Tibial artery (tissue), 4 donors: ENCODE data around the gene ATP2B2.

Experiments used
- DNase-seq, 2 donors: peaks; one replicate each; pipeline ENCODE4 v3.0.0-alpha.2; 2019
- H3K27ac ChIP-seq, 2 donors: fragments of 200-600 bp; sonication (generic) in 1 of 2; 1 replicate in 1 of 2; 2 replicates in 1 of 2; pipeline ENCODE4 v1.5.1; 2018 to 2019; ENCODE audit warnings: mild to moderate bottlenecking in 1 of 2
- H3K27me3 ChIP-seq, 2 donors: fragments of 200-600 bp; sonication (generic) in 1 of 2; one replicate each; pipeline versions ENCODE4 v1.5.1 to v1.6.0; 2016 to 2019
- H3K36me3 ChIP-seq, 3 donors: fragments of 200-600 bp; sonication (generic) in 2 of 3; one replicate each; pipeline ENCODE4 v1.5.1; 2016 to 2019; ENCODE audit warnings: mild to moderate bottlenecking in 2 of 3
- H3K4me1 ChIP-seq, 4 donors: fragments of 200-600 bp; sonication (generic) in 2 of 4; 1 replicate in 3 of 4; 2 replicates in 1 of 4; pipeline ENCODE4 v1.5.1; 2016 to 2019
- H3K4me3 ChIP-seq, 2 donors: fragments of 200-600 bp; sonication (generic) in 1 of 2; 1 replicate in 1 of 2; 2 replicates in 1 of 2; pipeline ENCODE4 v1.5.1; 2018 to 2019; ENCODE audit warnings: mild to moderate bottlenecking in 2 of 2
- H3K9me3 ChIP-seq, 3 donors: fragments of 200-600 bp; sonication (generic) in 1 of 3; one replicate each; pipeline ENCODE4 v1.5.1; 2016 to 2019
- intact Hi-C: fragments of 100-400 bp; cut with DNase I; formaldehyde crosslinking; loops from one replicate; pipeline ENCODE4 v1.15.0; 2023; ENCODE audit warnings: low total_unique reads
- TF ChIP-seq, protein P1 (sequence below), 2 experiments: fragments of 200-600 bp in 1 of 2; fragments of 450-650 bp in 1 of 2; IDR thresholded peaks; one replicate each; pipeline ENCODE4 v1.5.1; 2017 to 2019; ENCODE audit warnings: antibody characterized with exemption in 2 of 2, mild to moderate bottlenecking in 1 of 2, moderate library complexity in 1 of 2

The ATP2B2 gene

DNA sequence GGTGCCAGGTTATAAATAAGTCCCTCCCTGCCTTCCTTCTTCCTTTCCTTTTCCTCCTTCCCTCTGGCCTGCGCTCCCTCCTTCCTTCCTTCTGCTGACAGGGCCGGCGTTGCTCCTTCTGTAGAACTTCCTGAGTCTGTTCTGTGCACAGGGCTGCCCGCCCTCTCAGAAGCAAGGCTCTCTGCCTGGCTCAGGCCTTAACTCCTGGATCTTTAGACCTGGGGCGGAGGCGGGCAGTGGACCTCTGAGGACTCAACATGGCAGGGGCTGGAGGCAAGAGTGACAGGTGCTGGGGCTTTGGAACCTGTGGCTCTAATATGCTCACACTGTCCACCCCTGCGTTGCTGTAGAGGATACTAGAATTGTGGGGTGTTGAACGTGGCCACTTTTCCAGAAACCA, 98.0 kb downstream of the ATP2B2 start:
- peaks cover 0 to 2% of the 10 kb centered on the region in 2 donors for H3K27me3 ChIP-seq
- intact Hi-C loops: no loop called here
- no peak for DNase-seq
- no peaks in the 10 kb centered on the region for H3K4me1 ChIP-seq
- no peak overlapping the region for H3K27ac ChIP-seq
- TF ChIP-seq, protein P1, sequence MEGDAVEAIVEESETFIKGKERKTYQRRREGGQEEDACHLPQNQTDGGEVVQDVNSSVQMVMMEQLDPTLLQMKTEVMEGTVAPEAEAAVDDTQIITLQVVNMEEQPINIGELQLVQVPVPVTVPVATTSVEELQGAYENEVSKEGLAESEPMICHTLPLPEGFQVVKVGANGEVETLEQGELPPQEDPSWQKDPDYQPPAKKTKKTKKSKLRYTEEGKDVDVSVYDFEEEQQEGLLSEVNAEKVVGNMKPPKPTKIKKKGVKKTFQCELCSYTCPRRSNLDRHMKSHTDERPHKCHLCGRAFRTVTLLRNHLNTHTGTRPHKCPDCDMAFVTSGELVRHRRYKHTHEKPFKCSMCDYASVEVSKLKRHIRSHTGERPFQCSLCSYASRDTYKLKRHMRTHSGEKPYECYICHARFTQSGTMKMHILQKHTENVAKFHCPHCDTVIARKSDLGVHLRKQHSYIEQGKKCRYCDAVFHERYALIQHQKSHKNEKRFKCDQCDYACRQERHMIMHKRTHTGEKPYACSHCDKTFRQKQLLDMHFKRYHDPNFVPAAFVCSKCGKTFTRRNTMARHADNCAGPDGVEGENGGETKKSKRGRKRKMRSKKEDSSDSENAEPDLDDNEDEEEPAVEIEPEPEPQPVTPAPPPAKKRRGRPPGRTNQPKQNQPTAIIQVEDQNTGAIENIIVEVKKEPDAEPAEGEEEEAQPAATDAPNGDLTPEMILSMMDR (IDR thresholded peaks at IDR 0.05): no peak
- no peaks in the 10 kb centered on the region for H3K9me3 ChIP-seq
- H3K4me3 ChIP-seq: no peak overlapping the region
- H3K36me3 ChIP-seq: no peaks in the 10 kb centered on the region

DNA sequence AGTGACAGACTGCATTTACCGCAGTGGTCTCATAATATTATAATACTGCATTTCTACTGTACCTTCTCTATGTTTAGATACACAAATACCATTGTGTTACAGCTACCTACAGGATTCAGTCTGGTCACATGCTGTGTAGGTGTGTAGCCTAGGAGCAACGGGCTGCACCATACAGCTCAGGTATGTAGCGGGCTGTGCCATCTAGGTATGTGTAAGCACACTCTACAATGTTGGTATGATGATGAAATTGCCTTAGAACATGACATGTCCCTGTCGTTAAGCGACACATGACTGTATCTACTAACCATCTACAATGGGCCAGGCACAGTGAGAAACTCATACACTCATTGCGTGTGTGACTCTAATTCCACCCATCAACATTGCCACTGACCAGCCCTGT, 99.0 kb downstream of the ATP2B2 start:
- Histone ChIP-seq H3K4me3 (no peak overlapping the region), H3K36me3 (no peaks in the 10 kb centered on the region), H3K27me3 (peaks cover 0 to 2% of the 10 kb centered on the region in 2 donors), H3K9me3 (no peaks in the 10 kb centered on the region), H3K27ac (no peak overlapping the region), H3K4me1 (no peaks in the 10 kb centered on the region)
- no peak for DNase-seq
- intact Hi-C loops: no loop called here
- TF ChIP-seq, protein P1 (IDR thresholded peaks at IDR 0.05): no peak

DNA sequence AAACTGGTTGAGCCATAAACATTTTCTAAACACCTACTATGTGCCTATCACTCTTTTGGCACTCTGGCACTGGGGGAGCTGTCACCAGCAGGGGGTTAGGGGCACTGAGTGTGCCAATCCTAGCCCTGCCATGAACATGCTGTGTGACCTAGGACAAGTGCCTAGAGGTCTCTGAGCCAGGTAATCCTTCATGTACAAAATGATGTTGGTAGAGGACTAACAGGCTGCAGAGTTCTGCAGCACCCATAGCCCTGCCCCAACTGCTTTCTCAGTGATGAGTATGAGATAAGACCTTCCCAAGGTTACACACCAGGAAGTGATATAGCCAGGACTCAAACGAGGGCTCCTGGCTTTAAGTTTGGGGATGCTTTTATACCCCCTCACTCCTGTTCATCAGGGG, 99.6 kb downstream of the ATP2B2 start:
- intact Hi-C loops: no loop called here
- DNase-seq: no peak
- Histone ChIP-seq H3K9me3 (no peaks in the 10 kb centered on the region), H3K4me3 (no peak overlapping the region), H3K27ac (no peak overlapping the region), H3K27me3 (peaks cover 0 to 2% of the 10 kb centered on the region in 2 donors), H3K4me1 (no peaks in the 10 kb centered on the region), H3K36me3 (no peaks in the 10 kb centered on the region)
- TF ChIP-seq, protein P1 (IDR thresholded peaks at IDR 0.05): no peak

DNA sequence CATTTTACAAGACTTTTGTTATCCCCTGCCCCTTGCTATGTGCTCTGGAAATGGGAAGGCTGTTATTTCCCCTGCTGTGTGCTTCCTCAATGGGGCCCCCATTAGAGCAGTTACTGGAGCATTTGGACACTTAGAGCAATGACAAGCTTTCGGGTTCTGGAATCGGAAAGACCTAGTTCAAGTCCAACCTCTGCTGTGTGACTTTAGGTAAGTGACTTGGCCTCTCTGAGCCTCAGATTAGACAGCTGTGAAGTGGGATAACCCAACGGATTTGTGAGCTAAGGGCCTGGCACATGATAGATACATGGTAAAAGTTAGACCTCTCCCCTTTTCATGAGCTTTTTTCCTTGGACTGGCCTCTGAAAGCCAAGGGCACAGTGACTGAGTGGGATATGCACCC, 100.5 kb downstream of the ATP2B2 start:
- Histone ChIP-seq H3K27ac (no peak overlapping the region), H3K36me3 (no peaks in the 10 kb centered on the region), H3K4me3 (no peak overlapping the region), H3K27me3 (peaks cover 0 to 2% of the 10 kb centered on the region in 2 donors), H3K4me1 (no peaks in the 10 kb centered on the region), H3K9me3 (no peaks in the 10 kb centered on the region)
- no peak for DNase-seq
- TF ChIP-seq, protein P1 (IDR thresholded peaks at IDR 0.05): no peak
- intact Hi-C loops: no loop called here

DNA sequence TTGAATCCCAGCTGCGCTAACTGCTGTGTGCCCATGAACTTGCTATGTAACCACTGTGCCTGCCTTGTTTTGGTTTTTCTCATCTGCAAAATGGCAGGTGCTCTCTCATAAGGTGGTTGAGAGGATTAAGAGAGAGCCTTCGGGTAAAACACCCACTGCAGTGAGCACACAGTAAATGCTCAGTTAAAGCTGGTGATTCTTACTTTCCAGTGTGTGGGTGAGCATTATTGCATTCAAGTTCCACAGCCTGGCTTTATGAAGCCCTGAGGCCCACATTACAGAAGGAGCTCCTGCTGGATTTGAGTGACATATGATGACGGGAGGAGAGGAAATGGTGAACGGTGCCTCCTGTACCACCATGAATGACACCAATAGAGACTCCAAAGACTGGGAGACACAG, 101.0 kb downstream of the ATP2B2 start:
- intact Hi-C loops: no loop called here
- Histone ChIP-seq H3K4me3 (no peak overlapping the region), H3K4me1 (no peaks in the 10 kb centered on the region), H3K27ac (no peak overlapping the region), H3K9me3 (no peaks in the 10 kb centered on the region), H3K27me3 (peaks cover 0 to 2% of the 10 kb centered on the region in 2 donors), H3K36me3 (no peaks in the 10 kb centered on the region)
- TF ChIP-seq, protein P1 (IDR thresholded peaks at IDR 0.05): no peak
- DNase-seq: no peak
